ENCODE measurements around the gene VPS51. TPM values are rescaled to one million over a fixed set of nuclear protein-coding genes. Genes with fewer than 3 reads are reported as not detected.

The VPS51 gene
- total RNA-seq, 4 donors from 2014 or later, result 204 to 298 (median 224) TPM

- no peak overlapping the region for H3K27ac ChIP-seq
- H3K36me3 ChIP-seq, result no peaks in the 10 kb centered on the region
- H3K27me3 ChIP-seq, result no peaks in the 10 kb centered on the region
- intact Hi-C loops (cut with DNase I), result no loop called here
- no peak for DNase-seq
- 53 to 74% methylated on average over 4 of the region's 4 CpGs for WGBS, 2 donors
- H3K9me3 ChIP-seq, result no peaks in the 10 kb centered on the region
- H3K4me3 ChIP-seq, result no peak overlapping the region
- no peaks in the 10 kb centered on the region for H3K4me1 ChIP-seq
- TF ChIP-seq POLR2A (IDR thresholded peaks at IDR 0.05), result no peak
- TF ChIP-seq, protein P1, sequence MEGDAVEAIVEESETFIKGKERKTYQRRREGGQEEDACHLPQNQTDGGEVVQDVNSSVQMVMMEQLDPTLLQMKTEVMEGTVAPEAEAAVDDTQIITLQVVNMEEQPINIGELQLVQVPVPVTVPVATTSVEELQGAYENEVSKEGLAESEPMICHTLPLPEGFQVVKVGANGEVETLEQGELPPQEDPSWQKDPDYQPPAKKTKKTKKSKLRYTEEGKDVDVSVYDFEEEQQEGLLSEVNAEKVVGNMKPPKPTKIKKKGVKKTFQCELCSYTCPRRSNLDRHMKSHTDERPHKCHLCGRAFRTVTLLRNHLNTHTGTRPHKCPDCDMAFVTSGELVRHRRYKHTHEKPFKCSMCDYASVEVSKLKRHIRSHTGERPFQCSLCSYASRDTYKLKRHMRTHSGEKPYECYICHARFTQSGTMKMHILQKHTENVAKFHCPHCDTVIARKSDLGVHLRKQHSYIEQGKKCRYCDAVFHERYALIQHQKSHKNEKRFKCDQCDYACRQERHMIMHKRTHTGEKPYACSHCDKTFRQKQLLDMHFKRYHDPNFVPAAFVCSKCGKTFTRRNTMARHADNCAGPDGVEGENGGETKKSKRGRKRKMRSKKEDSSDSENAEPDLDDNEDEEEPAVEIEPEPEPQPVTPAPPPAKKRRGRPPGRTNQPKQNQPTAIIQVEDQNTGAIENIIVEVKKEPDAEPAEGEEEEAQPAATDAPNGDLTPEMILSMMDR (IDR thresholded peaks at IDR 0.05), result no peak
These were observed 23.9 kb upstream of the VPS51 start for GRCh38 chr11:65071907-65072630.

- WGBS, 2 donors, result 22 to 64% methylated on average over 1 of the region's 1 CpG
- no peak for DNase-seq
- Histone ChIP-seq H3K4me3 (no peak overlapping the region), H3K36me3 (no peaks in the 10 kb centered on the region), H3K4me1 (no peaks in the 10 kb centered on the region), H3K9me3 (no peaks in the 10 kb centered on the region), H3K27me3 (no peaks in the 10 kb centered on the region), H3K27ac (no peak overlapping the region)
- no peak for TF ChIP-seq POLR2A (IDR thresholded peaks at IDR 0.05)
- TF ChIP-seq, protein P1 (IDR thresholded peaks at IDR 0.05), result no peak
- intact Hi-C loops (cut with DNase I), result no loop called here
These were observed 23.4 kb upstream of the VPS51 start for GRCh38 chr11:65072631-65072966.

DNA sequence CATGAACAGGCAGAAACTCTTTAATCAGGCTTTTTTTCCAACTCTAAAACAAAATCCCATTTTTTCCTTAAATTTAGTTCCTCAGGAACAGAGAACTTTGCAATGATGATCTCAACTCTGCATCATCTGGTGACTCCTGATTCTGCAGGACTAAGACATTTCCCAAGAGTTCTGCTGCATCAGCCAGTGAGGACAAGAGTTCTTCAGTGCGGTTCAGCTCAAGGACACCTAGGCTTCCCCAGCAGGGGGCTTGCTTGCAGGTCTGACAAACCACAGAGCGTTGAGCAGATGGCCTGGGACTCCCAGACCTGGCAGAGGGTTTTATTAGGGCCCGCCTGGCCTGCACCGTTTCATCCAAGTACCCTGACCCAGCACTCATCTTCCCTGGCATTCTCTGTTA is 18.6 kb upstream of the VPS51 start:
- no peak overlapping the region for H3K27ac ChIP-seq
- no peak for TF ChIP-seq POLR2A (IDR thresholded peaks at IDR 0.05)
- TF ChIP-seq, protein P1 (IDR thresholded peaks at IDR 0.05), result no peak
- intact Hi-C loops (cut with DNase I), result no loop called here
- peaks cover 0 to under 1% (median 0%) of the 10 kb centered on the region in 3 donors for H3K4me1 ChIP-seq
- no peak for DNase-seq
- no peaks in the 10 kb centered on the region for H3K9me3 ChIP-seq
- H3K4me3 ChIP-seq, result no peak overlapping the region
- WGBS, 2 donors, result 79 to 83% methylated on average over 1 to 4 of the region's 4 CpGs
- no peaks in the 10 kb centered on the region for H3K36me3 ChIP-seq
- no peaks in the 10 kb centered on the region for H3K27me3 ChIP-seq

- Histone ChIP-seq H3K27me3 (no peaks in the 10 kb centered on the region), H3K4me3 (no peak overlapping the region), H3K9me3 (no peaks in the 10 kb centered on the region), H3K4me1 (peaks cover under 1 to 7% (median 1%) of the 10 kb centered on the region in 3 donors), H3K36me3 (no peaks in the 10 kb centered on the region), H3K27ac (no peak overlapping the region)
- intact Hi-C loops (cut with DNase I), result no loop called here
- WGBS, 2 donors, result 45% methylated on average over 3 of the region's 3 CpGs; no CpG with 5 or more reads in 1 of the 2 donors
- TF ChIP-seq, protein P1 (IDR thresholded peaks at IDR 0.05), result peak; percentile 33 to 83 (median 67)
- no peak for TF ChIP-seq POLR2A (IDR thresholded peaks at IDR 0.05)
- no peak for DNase-seq
These were observed 17.9 kb upstream of the VPS51 start for GRCh38 chr11:65078151-65078550.

DNA sequence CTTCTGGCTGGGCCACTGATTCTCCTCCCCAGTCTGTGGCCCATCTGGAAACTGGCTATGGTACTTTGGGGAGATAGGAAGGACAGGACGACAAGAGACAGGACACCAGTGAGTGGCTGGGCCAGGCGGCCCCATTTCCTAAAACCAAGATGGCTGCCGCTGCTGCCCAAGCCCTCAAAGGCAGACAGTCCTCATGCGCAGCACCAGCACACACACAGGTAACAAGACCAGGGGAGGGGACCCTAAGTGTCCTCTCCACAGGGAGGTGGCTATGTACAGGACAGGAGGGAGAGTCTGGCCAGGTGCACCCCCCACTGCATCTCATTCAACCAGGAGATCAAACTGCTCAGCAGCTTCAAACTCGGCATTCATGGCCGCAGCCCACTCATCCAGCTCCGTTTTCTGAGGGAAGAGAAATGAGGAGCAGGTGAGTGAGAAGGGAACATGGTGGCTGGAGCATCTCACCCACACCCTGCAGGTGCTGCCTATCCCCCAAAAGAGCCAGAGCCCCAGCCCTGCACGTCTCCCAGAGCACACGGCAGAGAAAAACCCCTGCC is 17.1 kb upstream of the VPS51 start:
- DNase-seq, result no peak
- H3K9me3 ChIP-seq, result no peaks in the 10 kb centered on the region
- no peaks in the 10 kb centered on the region for H3K36me3 ChIP-seq
- H3K27me3 ChIP-seq, result no peaks in the 10 kb centered on the region
- WGBS, 2 donors, result 67 to 85% methylated on average over 2 to 8 of the region's 9 CpGs
- H3K4me1 ChIP-seq, result peaks cover 4 to 14% (median 7%) of the 10 kb centered on the region in 3 donors
- H3K4me3 ChIP-seq, result no peak overlapping the region
- no peak overlapping the region for H3K27ac ChIP-seq
- no peak for TF ChIP-seq POLR2A (IDR thresholded peaks at IDR 0.05)
- TF ChIP-seq, protein P1 (IDR thresholded peaks at IDR 0.05), result no peak
- intact Hi-C loops (cut with DNase I), result no loop called here

Data from esophagus squamous epithelium (tissue), 5 donors.